HFF-Myc (cell line): ENCODE measurements around the gene PTPRT.

Source experiments
- DNase-seq: peaks from one replicate; pipeline ENCODE4 v3.0.0-alpha.2; 2011; ENCODE audit warnings: low read depth; ENCODE audit errors: extremely low read depth
- H3K4me3 ChIP-seq: replicated peaks from 2 replicates; pipeline ENCODE4 v1.5.1; 2011; ENCODE audit warnings: low read depth, mild to moderate bottlenecking, control low read depth, low read length
- CTCF ChIP-seq: IDR thresholded peaks from 2 replicates; pipeline ENCODE4 v1.5.1; 2012; ENCODE audit warnings: mild to moderate bottlenecking, low read depth, low read length, control low read depth; ENCODE audit errors: missing control alignments

Gene PTPRT

GRCh38 chr20:42705550-42705949, 484.2 kb downstream of the PTPRT start:
- TF ChIP-seq CTCF = no peak

GRCh38 chr20:42703744-42704143, 486.0 kb downstream of the PTPRT start:
- DNase-seq = no peak
- no peak overlapping the region for H3K4me3 ChIP-seq
- no peak for TF ChIP-seq CTCF

More at GRCh38 chr20:42705550-42705949, 484.2 kb downstream of the PTPRT start:
- H3K4me3 ChIP-seq = no peak overlapping the region
- no peak for DNase-seq

GRCh38 chr20:42701948-42702347, 487.8 kb downstream of the PTPRT start:
- H3K4me3 ChIP-seq = no peak overlapping the region
- no peak for TF ChIP-seq CTCF
- no peak for DNase-seq

GRCh38 chr20:42700372-42700771, 489.3 kb downstream of the PTPRT start:
- no peak for TF ChIP-seq CTCF
- no peak for DNase-seq
- no peak overlapping the region for H3K4me3 ChIP-seq

- no peak for TF ChIP-seq CTCF
- H3K4me3 ChIP-seq = no peak overlapping the region
- no peak for DNase-seq
These were observed 491.7 kb downstream of the PTPRT start for GRCh38 chr20:42697962-42698361.

- no peak for DNase-seq
- TF ChIP-seq CTCF = no peak
- H3K4me3 ChIP-seq = no peak overlapping the region
These were observed 498.8 kb downstream of the PTPRT start for GRCh38 chr20:42690842-42691437.

- TF ChIP-seq CTCF = no peak
- DNase-seq = no peak
- H3K4me3 ChIP-seq = no peak overlapping the region
These were observed 501.1 kb downstream of the PTPRT start for GRCh38 chr20:42688576-42688975.
